ENCODE data around the gene UNC79.

The UNC79 gene

DNA sequence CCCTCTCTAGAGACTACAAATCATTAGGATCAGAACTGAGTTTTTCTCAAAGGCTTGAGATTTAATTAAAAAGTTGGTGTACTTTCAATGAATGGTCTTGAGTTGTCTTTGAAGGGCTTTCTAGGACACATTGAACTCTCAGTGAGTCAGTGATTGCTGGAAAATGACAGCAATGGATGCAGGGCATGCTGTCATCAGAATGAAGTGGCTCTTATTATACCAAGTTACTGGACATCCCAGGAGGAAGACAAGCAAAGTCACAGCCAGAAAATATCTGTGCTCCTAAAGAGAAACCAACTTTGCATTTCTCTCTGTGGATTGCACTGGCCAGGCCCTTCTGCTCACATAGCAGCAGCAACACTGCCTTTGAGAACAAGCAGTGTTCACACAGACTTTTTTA, 244.9 kb downstream of the UNC79 start:
- Histone ChIP-seq H3K9ac (ENCODE audit: low read length) (no peak overlapping the region), H4K91ac (ENCODE audit: low read length) (no peak overlapping the region), H3K4me1 (ENCODE audit: control insufficient read depth, insufficient read depth, low read depth, low read length) (no peaks in the 10 kb centered on the region), H3K4me3 (ENCODE audit: insufficient read depth in 1 of 2, low read depth in 1 of 2, low read length in 2 of 2) (no peak overlapping the region), H2BK5ac (ENCODE audit: low read depth, low read length, poor library complexity, severe bottlenecking) (no peak overlapping the region), H3K4ac (ENCODE audit: low read depth in 1 of 2, low read length in 2 of 2) (no peak overlapping the region), H2BK12ac (ENCODE audit: low read length in 2 of 2) (no peak overlapping the region), H2BK15ac (ENCODE audit: low read depth, poor library complexity, severe bottlenecking) (no peak overlapping the region), H3K79me1 (replicated peaks; ENCODE audit: low read length, poor library complexity, severe bottlenecking) (no peaks in the 10 kb centered on the region), H3K27ac (ENCODE audit: low read length, poor library complexity, severe bottlenecking) (no peak overlapping the region), H3K18ac (ENCODE audit: low read depth in 1 of 2, low read length in 2 of 2) (no peak overlapping the region), H3K14ac (ENCODE audit: low read length in 2 of 2) (no peak overlapping the region), H3K4me2 (ENCODE audit: low read length, poor library complexity, severe bottlenecking) (no peak overlapping the region), H3K27me3 (ENCODE audit: control insufficient read depth in 1 of 2, insufficient read depth in 1 of 2, low read length in 2 of 2) (peaks cover 0 to 6% of the 10 kb centered on the region in 2 experiments), H3K9me3 (ENCODE audit: control insufficient read depth, low read length) (no peaks in the 10 kb centered on the region), H4K8ac (ENCODE audit: low read length) (no peak overlapping the region), H3K36me3 (ENCODE audit: control insufficient read depth in 1 of 2, insufficient read depth in 2 of 2, low read depth in 1 of 2, low read length in 2 of 2) (no peaks in the 10 kb centered on the region), H2AK5ac (ENCODE audit: low read length, severe bottlenecking) (no peak overlapping the region), H3K23ac (ENCODE audit: low read length in 2 of 2) (no peak overlapping the region), H2BK120ac (ENCODE audit: low read depth, low read length) (no peak overlapping the region), H2AFZ (ENCODE audit: low read depth, low read length) (no peak overlapping the region)
- no peak for DNase-seq

DNA sequence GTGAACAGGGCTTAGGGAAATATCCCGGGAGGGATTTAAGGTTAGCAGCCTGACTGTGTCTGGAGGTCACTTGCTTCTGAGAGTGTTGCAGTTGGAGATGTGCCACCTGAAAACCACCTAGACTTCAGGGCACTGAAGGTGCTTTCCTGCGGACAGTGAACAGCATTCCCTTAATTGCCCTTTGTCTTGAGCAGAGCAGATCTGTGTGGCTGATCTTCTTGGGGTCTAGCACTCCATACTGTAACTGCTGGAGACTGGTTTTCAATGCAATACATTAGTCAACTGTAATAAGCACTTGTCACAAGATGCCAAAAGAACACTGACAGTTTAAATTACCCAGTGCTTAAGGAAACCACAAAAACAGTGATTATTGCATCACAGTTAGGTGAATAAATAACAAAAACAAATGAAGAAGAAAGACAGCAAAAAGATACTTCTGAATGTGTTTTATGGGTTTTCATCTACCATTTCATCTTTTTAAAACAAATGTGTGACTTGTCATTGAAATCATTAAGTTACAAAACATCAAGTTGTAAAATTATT, 245.7 kb downstream of the UNC79 start:
- Histone ChIP-seq H2BK120ac (ENCODE audit: low read depth, low read length) (no peak overlapping the region), H3K18ac (ENCODE audit: low read depth in 1 of 2, low read length in 2 of 2) (no peak overlapping the region), H3K27ac (ENCODE audit: low read length, poor library complexity, severe bottlenecking) (no peak overlapping the region), H3K79me1 (replicated peaks; ENCODE audit: low read length, poor library complexity, severe bottlenecking) (no peaks in the 10 kb centered on the region), H3K4me3 (ENCODE audit: insufficient read depth in 1 of 2, low read depth in 1 of 2, low read length in 2 of 2) (no peak overlapping the region), H3K9ac (ENCODE audit: low read length) (no peak overlapping the region), H2BK5ac (ENCODE audit: low read depth, low read length, poor library complexity, severe bottlenecking) (no peak overlapping the region), H4K8ac (ENCODE audit: low read length) (no peak overlapping the region), H3K4me2 (ENCODE audit: low read length, poor library complexity, severe bottlenecking) (no peak overlapping the region), H3K4me1 (ENCODE audit: control insufficient read depth, insufficient read depth, low read depth, low read length) (no peaks in the 10 kb centered on the region), H2AFZ (ENCODE audit: low read depth, low read length) (no peak overlapping the region), H3K36me3 (ENCODE audit: control insufficient read depth in 1 of 2, insufficient read depth in 2 of 2, low read depth in 1 of 2, low read length in 2 of 2) (no peaks in the 10 kb centered on the region), H3K23ac (ENCODE audit: low read length in 2 of 2) (no peak overlapping the region), H2BK12ac (ENCODE audit: low read length in 2 of 2) (no peak overlapping the region), H3K14ac (ENCODE audit: low read length in 2 of 2) (no peak overlapping the region), H4K91ac (ENCODE audit: low read length) (no peak overlapping the region), H3K4ac (ENCODE audit: low read depth in 1 of 2, low read length in 2 of 2) (no peak overlapping the region), H3K9me3 (ENCODE audit: control insufficient read depth, low read length) (no peaks in the 10 kb centered on the region), H3K27me3 (ENCODE audit: control insufficient read depth in 1 of 2, insufficient read depth in 1 of 2, low read length in 2 of 2) (peaks cover 0 to 6% of the 10 kb centered on the region in 2 experiments), H2BK15ac (ENCODE audit: low read depth, poor library complexity, severe bottlenecking) (no peak overlapping the region), H2AK5ac (ENCODE audit: low read length, severe bottlenecking) (no peak overlapping the region)
- 78% methylated on average over 2 of the region's 2 CpGs for WGBS
- no peak for DNase-seq

DNA sequence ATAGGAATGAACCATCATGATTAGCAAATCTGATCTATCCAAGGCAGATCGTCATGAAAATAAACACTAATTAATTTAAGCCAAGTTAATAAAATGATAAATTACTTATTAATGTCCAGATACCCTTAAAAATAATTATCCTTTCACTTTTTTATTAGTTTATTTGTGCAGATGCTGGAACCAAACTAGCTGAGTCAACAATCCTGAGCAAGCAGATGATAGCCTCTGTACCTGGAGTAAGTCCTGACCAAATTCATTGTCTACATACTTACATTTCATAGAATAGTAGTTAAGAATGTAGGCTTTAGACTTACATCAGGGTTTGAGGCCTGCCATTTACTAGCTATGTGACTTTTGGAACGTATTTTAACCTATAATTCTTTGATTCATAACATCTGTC, 251.7 kb downstream of the UNC79 start:
- Histone ChIP-seq H2BK120ac (ENCODE audit: low read depth, low read length) (no peak overlapping the region), H3K23ac (ENCODE audit: low read length in 2 of 2) (no peak overlapping the region), H3K36me3 (ENCODE audit: control insufficient read depth in 1 of 2, insufficient read depth in 2 of 2, low read depth in 1 of 2, low read length in 2 of 2) (no peaks in the 10 kb centered on the region), H3K9ac (ENCODE audit: low read length) (no peak overlapping the region), H2BK15ac (ENCODE audit: low read depth, poor library complexity, severe bottlenecking) (no peak overlapping the region), H2BK5ac (ENCODE audit: low read depth, low read length, poor library complexity, severe bottlenecking) (no peak overlapping the region), H4K8ac (ENCODE audit: low read length) (no peak overlapping the region), H3K27me3 (ENCODE audit: control insufficient read depth in 1 of 2, insufficient read depth in 1 of 2, low read length in 2 of 2) (peaks cover 0 to 6% of the 10 kb centered on the region in 2 experiments), H3K14ac (ENCODE audit: low read length in 2 of 2) (no peak overlapping the region), H3K4me2 (ENCODE audit: low read length, poor library complexity, severe bottlenecking) (no peak overlapping the region), H3K4ac (ENCODE audit: low read depth in 1 of 2, low read length in 2 of 2) (no peak overlapping the region), H3K18ac (ENCODE audit: low read depth in 1 of 2, low read length in 2 of 2) (no peak overlapping the region), H2BK12ac (ENCODE audit: low read length in 2 of 2) (no peak overlapping the region), H3K79me1 (replicated peaks; ENCODE audit: low read length, poor library complexity, severe bottlenecking) (no peaks in the 10 kb centered on the region), H4K91ac (ENCODE audit: low read length) (no peak overlapping the region), H3K27ac (ENCODE audit: low read length, poor library complexity, severe bottlenecking) (no peak overlapping the region), H3K4me3 (ENCODE audit: insufficient read depth in 1 of 2, low read depth in 1 of 2, low read length in 2 of 2) (no peak overlapping the region), H3K4me1 (ENCODE audit: control insufficient read depth, insufficient read depth, low read depth, low read length) (no peaks in the 10 kb centered on the region), H3K9me3 (ENCODE audit: control insufficient read depth, low read length) (no peaks in the 10 kb centered on the region), H2AK5ac (ENCODE audit: low read length, severe bottlenecking) (no peak overlapping the region), H2AFZ (ENCODE audit: low read depth, low read length) (no peak overlapping the region)
- DNase-seq = no peak
- WGBS = no CpG with 5 or more reads among the region's 2 CpGs

DNA sequence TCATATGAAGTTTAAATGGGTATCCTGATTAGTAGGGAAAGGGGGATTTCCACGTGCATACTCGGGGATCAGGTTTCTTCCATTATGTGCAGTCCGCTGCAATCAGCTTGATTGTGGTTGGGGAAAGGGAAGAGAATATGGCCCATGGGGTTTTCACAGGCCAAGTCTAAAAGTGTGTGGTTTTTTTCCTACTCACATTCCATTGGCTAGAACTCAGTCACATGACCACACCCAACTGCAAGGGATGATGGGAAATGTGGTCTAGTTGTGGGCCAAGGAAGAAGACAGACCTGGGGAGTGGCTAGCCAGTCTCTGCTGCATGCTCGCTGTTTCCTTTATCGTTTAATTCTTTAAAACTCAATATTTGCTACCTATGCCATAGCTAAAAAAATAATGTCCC, 252.5 kb downstream of the UNC79 start:
- H2BK120ac ChIP-seq (ENCODE audit: low read depth, low read length) = no peak overlapping the region
- H3K79me1 ChIP-seq (replicated peaks; ENCODE audit: low read length, poor library complexity, severe bottlenecking) = no peaks in the 10 kb centered on the region
- no peak overlapping the region for H4K91ac ChIP-seq (ENCODE audit: low read length)
- no peaks in the 10 kb centered on the region for H3K9me3 ChIP-seq (ENCODE audit: control insufficient read depth, low read length)
- no peak overlapping the region for H3K4me3 ChIP-seq (ENCODE audit: insufficient read depth in 1 of 2, low read depth in 1 of 2, low read length in 2 of 2)
- no peak overlapping the region for H4K8ac ChIP-seq (ENCODE audit: low read length)
- no peak overlapping the region for H3K9ac ChIP-seq (ENCODE audit: low read length)
- no peak for DNase-seq
- H2AFZ ChIP-seq (ENCODE audit: low read depth, low read length) = no peak overlapping the region
- H2BK12ac ChIP-seq (ENCODE audit: low read length in 2 of 2) = no peak overlapping the region
- no peaks in the 10 kb centered on the region for H3K36me3 ChIP-seq (ENCODE audit: control insufficient read depth in 1 of 2, insufficient read depth in 2 of 2, low read depth in 1 of 2, low read length in 2 of 2)
- no peak overlapping the region for H2BK15ac ChIP-seq (ENCODE audit: low read depth, poor library complexity, severe bottlenecking)
- no peak overlapping the region for H2AK5ac ChIP-seq (ENCODE audit: low read length, severe bottlenecking)
- H3K4me1 ChIP-seq (ENCODE audit: control insufficient read depth, insufficient read depth, low read depth, low read length) = no peaks in the 10 kb centered on the region
- WGBS = 88% methylated on average over 3 of the region's 5 CpGs
- H3K23ac ChIP-seq (ENCODE audit: low read length in 2 of 2) = no peak overlapping the region
- no peak overlapping the region for H3K18ac ChIP-seq (ENCODE audit: low read depth in 1 of 2, low read length in 2 of 2)
- H3K27ac ChIP-seq (ENCODE audit: low read length, poor library complexity, severe bottlenecking) = no peak overlapping the region
- no peak overlapping the region for H3K14ac ChIP-seq (ENCODE audit: low read length in 2 of 2)
- H3K27me3 ChIP-seq (ENCODE audit: control insufficient read depth in 1 of 2, insufficient read depth in 1 of 2, low read length in 2 of 2) = peaks cover 0 to 13% of the 10 kb centered on the region in 2 experiments
- H3K4me2 ChIP-seq (ENCODE audit: low read length, poor library complexity, severe bottlenecking) = no peak overlapping the region
- H3K4ac ChIP-seq (ENCODE audit: low read depth in 1 of 2, low read length in 2 of 2) = no peak overlapping the region
- no peak overlapping the region for H2BK5ac ChIP-seq (ENCODE audit: low read depth, low read length, poor library complexity, severe bottlenecking)

Data from mesenchymal stem cell (in vitro differentiated cells and primary cell).